Measurements from ENCODE around the gene CCNY. TPM values are rescaled to one million over a fixed set of nuclear protein-coding genes. Genes with fewer than 3 reads are reported as not detected.

CCNY gene
- total RNA-seq, 4 donors from 2014 or later: 23.3 to 72.3 (median 26.7) TPM

GRCh38 chr10:35465673-35466072, 129.4 kb downstream of the CCNY start:
- no peak overlapping the region for H3K4me3 ChIP-seq (ENCODE audit: low read depth, poor library complexity, severe bottlenecking)
- DNase-seq (ENCODE audit: low spot score in 2 of 2): no peak
- 91 to 92% methylated on average over 5 of the region's 5 CpGs for WGBS, 2 donors
- TF ChIP-seq POLR2A (IDR thresholded peaks at IDR 0.05) (no peak), CTCF (IDR thresholded peaks at IDR 0.05) (no peak)
- intact Hi-C loops (cut with DNase I; ENCODE audit: low total_unique reads): no loop called here

- H3K4me3 ChIP-seq (ENCODE audit: low read depth, poor library complexity, severe bottlenecking): no peak overlapping the region
- TF ChIP-seq CTCF (IDR thresholded peaks at IDR 0.05): no peak
- TF ChIP-seq POLR2A (IDR thresholded peaks at IDR 0.05): no peak
- DNase-seq (ENCODE audit: low spot score in 2 of 2): no peak
- 93 to 96% methylated on average over 5 of the region's 5 CpGs for WGBS, 2 donors
- intact Hi-C loops (cut with DNase I; ENCODE audit: low total_unique reads): no loop called here
Observed at GRCh38 chr10:35466170-35466569, 129.9 kb downstream of the CCNY start.

- no peak for TF ChIP-seq CTCF (IDR thresholded peaks at IDR 0.05)
- H3K4me3 ChIP-seq (ENCODE audit: low read depth, poor library complexity, severe bottlenecking): no peak overlapping the region
- no peak for DNase-seq (ENCODE audit: low spot score in 2 of 2)
- WGBS, 2 donors: 95 to 96% methylated on average over 4 of the region's 4 CpGs
- intact Hi-C loops (cut with DNase I; ENCODE audit: low total_unique reads): no loop called here
Observed at GRCh38 chr10:35466661-35467060, 130.4 kb downstream of the CCNY start.

- no peak for DNase-seq (ENCODE audit: low spot score in 2 of 2)
- H3K4me3 ChIP-seq (ENCODE audit: low read depth, poor library complexity, severe bottlenecking): no peak overlapping the region
- intact Hi-C loops (cut with DNase I; ENCODE audit: low total_unique reads): no loop called here
- TF ChIP-seq CTCF (IDR thresholded peaks at IDR 0.05): no peak
- TF ChIP-seq POLR2A (IDR thresholded peaks at IDR 0.05): no peak
Observed at GRCh38 chr10:35467186-35467585, 130.9 kb downstream of the CCNY start.

GRCh38 chr10:35470248-35470924, 134.1 kb downstream of the CCNY start:
- no peak for DNase-seq (ENCODE audit: low spot score in 2 of 2)
- intact Hi-C loops (cut with DNase I; ENCODE audit: low total_unique reads): no loop called here
- H3K4me3 ChIP-seq (ENCODE audit: low read depth, poor library complexity, severe bottlenecking): no peak overlapping the region
- TF ChIP-seq CTCF (IDR thresholded peaks at IDR 0.05): no peak
- TF ChIP-seq POLR2A (IDR thresholded peaks at IDR 0.05): no peak
- 84% methylated on average over 9 of the region's 9 CpGs for WGBS, 2 donors

GRCh38 chr10:35470925-35471315, 134.6 kb downstream of the CCNY start:
- H3K4me3 ChIP-seq (ENCODE audit: low read depth, poor library complexity, severe bottlenecking): no peak overlapping the region
- TF ChIP-seq CTCF (IDR thresholded peaks at IDR 0.05) (no peak), POLR2A (IDR thresholded peaks at IDR 0.05) (no peak)
- DNase-seq (ENCODE audit: low spot score in 2 of 2): no peak
- intact Hi-C loops (cut with DNase I; ENCODE audit: low total_unique reads): no loop called here
- 90 to 92% methylated on average over 5 of the region's 5 CpGs for WGBS, 2 donors

All from lower leg skin (tissue), 4 donors.